ENCODE results near the gene XIRP1. TPM values are rescaled to one million over a fixed set of nuclear protein-coding genes. Genes with fewer than 3 reads are reported as not detected.
A peak's percentile ranks its signal among the peaks of the same experiment; 100 is the strongest.

The XIRP1 gene
- total RNA-seq, 1 donor from 2014 or later, result not detected

- peaks cover 60% of the 10 kb centered on the region for H3K4me1 ChIP-seq
- intact Hi-C loops (cut with DNase I), result no loop called here
- no peaks in the 10 kb centered on the region for H3K27me3 ChIP-seq
- H3K27ac ChIP-seq, result no peak overlapping the region
- ATAC-seq (no peak), DNase-seq (no peak)
- H3K9me3 ChIP-seq, result no peaks in the 10 kb centered on the region
- TF ChIP-seq CTCF (IDR thresholded peaks at IDR 0.05), result no peak
- peaks cover 13% of the 10 kb centered on the region for H3K36me3 ChIP-seq
- no peak overlapping the region for H3K4me3 ChIP-seq
Observed at GRCh38 chr3:39136533-39137434, 55.6 kb downstream of the XIRP1 start.

- H3K27me3 ChIP-seq, result no peaks in the 10 kb centered on the region
- peaks cover 4% of the 10 kb centered on the region for H3K36me3 ChIP-seq
- H3K27ac ChIP-seq, result peak overlapping the region; percentile 58
- H3K4me1 ChIP-seq, result peaks cover 45% of the 10 kb centered on the region
- DNase-seq (peak; percentile 83), ATAC-seq (peak; percentile 70)
- TF ChIP-seq CTCF (IDR thresholded peaks at IDR 0.05), result no peak
- H3K4me3 ChIP-seq, result no peak overlapping the region
- no peaks in the 10 kb centered on the region for H3K9me3 ChIP-seq
- intact Hi-C loops (cut with DNase I), result no loop called here
Observed at GRCh38 chr3:39135170-39135805, 57.1 kb downstream of the XIRP1 start.

GRCh38 chr3:39134305-39134704 lies 58.1 kb downstream of the XIRP1 start:
- Histone ChIP-seq H3K9me3 (no peaks in the 10 kb centered on the region), H3K4me1 (peaks cover 43% of the 10 kb centered on the region), H3K4me3 (no peak overlapping the region), H3K36me3 (no peaks in the 10 kb centered on the region), H3K27me3 (no peaks in the 10 kb centered on the region), H3K27ac (peak overlapping the region; percentile 58)
- ATAC-seq, result no peak
- intact Hi-C loops (cut with DNase I), result no loop called here
- no peak for DNase-seq
- TF ChIP-seq CTCF (IDR thresholded peaks at IDR 0.05), result no peak

GRCh38 chr3:39133822-39134221 lies 58.6 kb downstream of the XIRP1 start:
- Histone ChIP-seq H3K9me3 (no peaks in the 10 kb centered on the region), H3K4me1 (peaks cover 43% of the 10 kb centered on the region), H3K4me3 (no peak overlapping the region), H3K27me3 (no peaks in the 10 kb centered on the region), H3K27ac (no peak overlapping the region), H3K36me3 (no peaks in the 10 kb centered on the region)
- ATAC-seq (no peak), DNase-seq (no peak)
- intact Hi-C loops (cut with DNase I), result no loop called here
- no peak for TF ChIP-seq CTCF (IDR thresholded peaks at IDR 0.05)

Small RNA genes lying within 50 kb of the gene (microRNA-seq; reads per million reads assigned to microRNA genes)
- not detected for gene MIR6822 (ENCODE audit: borderline microRNAs expressed)

Other genes starting within 250 kb of the XIRP1 start
- gene SCN11A, start 140.7 kb downstream of the XIRP1 start, total RNA-seq, result 0.14 TPM
- gene WDR48, start 140.6 kb downstream of the XIRP1 start, total RNA-seq, result 36.7 TPM
- 86.9 TPM for gene GORASP1, start 85.0 kb downstream of the XIRP1 start, total RNA-seq
- 11.6 TPM for gene TTC21A, start 84.9 kb downstream of the XIRP1 start, total RNA-seq
- 89.3 TPM for gene CSRNP1, start 39.0 kb downstream of the XIRP1 start, total RNA-seq
- gene CX3CR1, start 87.4 kb upstream of the XIRP1 start, total RNA-seq, result 8.3 TPM
- gene CCR8, start 137.1 kb upstream of the XIRP1 start, total RNA-seq, result not detected
- gene SLC25A38, start 190.8 kb upstream of the XIRP1 start, total RNA-seq, result 27.9 TPM
- gene RPSA, start 214.1 kb upstream of the XIRP1 start, total RNA-seq, result 732 TPM

All from upper lobe of right lung (tissue), 1 donor.